Cortex of kidney (tissue), 1 donor: ENCODE data around the gene NPC1.
"Not testable (repeated sequence)": the region's sequence is repeated elsewhere in the genome, so short reads cannot be mapped to it uniquely, and the experiment has no call there.

ENCODE experiments used
- DNase-seq: peaks from one replicate; lab custom pipeline; 2025; lab: John Stamatoyannopoulos, UW

The NPC1 gene

DNA sequence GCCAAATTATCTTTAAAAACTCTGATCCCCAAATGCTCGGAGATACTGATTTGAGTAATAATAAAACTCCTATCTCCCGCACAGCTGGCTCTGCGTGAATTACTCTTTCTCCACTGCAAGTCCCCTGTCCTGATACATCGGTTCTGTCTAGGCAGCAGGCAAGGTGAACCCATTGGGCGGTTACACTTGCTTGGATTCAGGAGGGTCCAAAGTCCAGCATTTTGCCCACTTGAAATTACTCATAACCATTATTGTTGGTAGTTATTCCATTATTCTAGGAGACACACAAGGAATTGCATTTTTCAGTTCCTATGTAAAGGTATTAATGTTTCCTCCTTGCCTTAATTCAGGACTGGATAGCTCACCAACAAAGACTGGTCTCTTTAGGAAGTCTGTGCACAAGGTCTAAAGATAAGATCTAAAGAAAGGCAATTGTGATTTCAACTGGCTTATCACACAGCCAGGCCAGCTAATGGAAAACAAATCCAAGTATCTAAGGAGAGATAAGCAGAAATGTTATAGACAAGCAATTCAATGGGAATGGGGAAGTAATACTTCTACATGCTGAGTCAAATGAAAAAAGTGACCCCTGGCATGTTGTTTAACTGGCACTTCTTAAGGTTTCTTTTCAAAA, 23.2 kb upstream of the NPC1 start:
- DNase-seq, result no peak

DNA sequence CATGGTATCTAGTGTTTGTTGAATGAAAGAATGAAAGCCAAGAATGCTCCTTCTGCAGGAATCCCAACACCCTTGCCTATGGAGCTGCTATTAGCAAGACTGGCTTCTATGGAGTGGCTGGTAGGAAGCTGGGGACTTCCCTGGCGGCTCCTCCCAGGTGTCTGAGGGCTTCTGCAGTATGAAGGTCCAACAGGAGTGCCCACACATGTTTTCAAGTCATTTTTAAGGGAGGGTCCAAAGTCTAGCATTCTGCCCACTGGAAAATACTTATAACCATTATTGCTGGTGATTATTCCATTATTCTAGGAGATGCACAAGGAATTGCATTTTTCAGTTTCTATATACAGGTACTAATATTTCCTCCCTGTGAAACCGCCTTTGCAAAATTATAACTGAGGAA, 21.9 kb upstream of the NPC1 start:
- no peak for DNase-seq

DNA sequence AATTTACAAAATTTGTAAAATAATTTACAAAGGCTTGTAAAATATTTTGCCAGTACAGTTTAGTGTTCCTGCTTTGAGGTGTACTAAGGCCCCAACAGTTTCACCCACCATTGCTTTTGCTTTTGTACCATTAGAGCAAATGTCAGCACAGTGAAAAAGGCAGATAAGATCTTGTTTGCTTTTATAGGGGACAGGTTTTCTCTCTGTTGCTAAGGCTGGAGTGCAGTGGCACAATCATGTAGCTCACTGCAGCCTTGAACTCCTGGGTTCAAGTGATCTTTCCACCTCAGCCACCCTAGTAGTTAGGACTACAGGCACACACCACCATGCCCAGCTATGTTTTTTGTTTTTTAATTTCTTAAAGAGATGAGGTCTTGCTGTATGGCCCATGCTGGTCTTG, 19.6 kb upstream of the NPC1 start:
- DNase-seq, result no peak

DNA sequence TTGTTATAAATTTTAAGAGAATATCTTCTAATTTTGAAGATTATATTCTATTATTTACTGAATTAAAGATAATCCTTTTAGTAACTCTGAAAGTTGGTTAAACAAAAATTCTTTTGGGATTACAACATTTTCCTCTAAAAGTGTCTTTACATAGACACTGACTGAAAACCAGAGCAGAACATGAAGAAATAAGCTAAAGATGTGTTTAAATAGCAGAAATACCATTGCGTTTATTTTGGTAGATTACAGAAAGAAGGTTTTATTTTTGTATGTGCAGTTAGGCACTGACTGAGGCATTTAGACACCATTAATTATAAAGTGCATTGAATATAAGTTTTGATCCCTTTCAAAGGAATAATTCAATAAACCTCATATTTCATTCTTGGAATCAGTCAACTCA, 13.5 kb upstream of the NPC1 start:
- no peak for DNase-seq

DNA sequence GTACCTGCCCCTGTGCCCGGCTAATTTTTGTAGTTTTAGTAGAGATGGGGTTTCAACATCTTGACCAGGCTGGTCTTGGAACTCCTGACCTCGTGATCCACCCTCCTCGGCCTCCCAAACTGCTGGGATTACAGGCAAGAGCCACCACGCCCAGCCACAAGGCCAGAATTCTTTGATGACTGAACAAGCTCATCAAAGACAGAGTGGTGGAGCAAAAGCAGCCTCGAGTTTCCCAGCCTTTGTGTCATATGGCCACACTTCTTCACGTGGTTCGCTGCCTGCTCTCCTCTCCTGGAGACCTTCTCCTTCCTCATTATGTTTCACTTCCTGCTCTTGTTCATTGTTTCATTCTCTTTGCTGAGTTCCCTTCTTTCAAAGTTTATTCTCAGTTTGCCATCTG, 9.9 kb upstream of the NPC1 start:
- no peak for DNase-seq

DNA sequence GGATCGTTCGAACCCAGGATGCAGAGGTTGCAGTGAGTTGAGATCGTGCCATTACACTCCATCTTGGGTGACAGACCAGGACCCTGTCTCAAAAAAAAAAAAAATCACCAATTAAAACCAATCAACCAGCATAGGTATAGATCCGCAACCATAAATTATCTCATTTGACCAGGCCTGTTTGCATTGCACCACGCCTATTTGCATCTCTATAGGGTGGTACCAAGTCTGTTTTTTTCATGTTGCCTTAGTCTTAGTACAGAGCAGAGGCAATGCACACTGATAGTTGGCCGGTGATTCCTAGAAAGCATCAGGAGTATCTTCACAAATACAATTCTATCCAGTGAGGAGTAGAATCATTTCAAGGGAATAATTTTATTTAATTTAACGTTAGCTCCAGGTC, 9.3 kb upstream of the NPC1 start:
- no peak for DNase-seq

DNA sequence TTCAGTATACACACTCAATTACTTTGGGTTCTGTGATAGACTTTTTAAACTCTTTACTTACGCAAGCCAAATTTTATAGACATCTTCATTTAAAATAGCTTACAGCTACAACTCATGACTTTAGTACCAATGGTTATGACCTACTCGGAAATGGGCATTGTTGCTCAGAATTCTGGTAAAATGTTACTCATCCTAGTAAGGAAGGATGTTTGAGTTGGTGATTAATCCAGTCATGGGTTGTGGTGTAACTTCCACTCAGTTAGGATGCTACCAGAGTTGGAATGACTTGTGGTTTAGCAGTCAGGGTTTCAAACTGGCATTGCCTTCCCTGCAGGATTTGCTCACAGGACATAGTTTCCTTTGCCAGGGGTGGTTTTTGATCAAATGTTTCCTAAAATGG, 7.4 kb upstream of the NPC1 start:
- no peak for DNase-seq

DNA sequence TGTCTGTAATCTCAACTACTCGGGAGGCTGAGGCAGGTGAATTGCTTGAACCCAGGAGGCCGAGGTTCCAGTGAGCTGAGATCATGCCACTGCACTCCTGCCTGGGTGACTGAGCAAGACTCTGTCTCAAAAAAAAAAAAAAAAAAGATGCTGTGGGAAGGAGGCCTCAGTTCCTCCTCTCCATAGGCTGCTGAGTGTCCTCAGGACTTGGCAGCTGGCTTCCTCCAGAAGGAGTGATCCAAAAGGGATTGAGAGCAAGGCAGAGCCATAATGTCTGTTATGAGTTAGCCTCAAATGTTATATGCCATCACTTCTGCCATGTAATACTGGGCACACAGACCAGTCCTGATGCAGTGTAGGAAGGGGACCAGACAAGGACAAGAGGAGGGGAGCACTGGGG, 6.6 kb upstream of the NPC1 start:
- no peak for DNase-seq

DNA sequence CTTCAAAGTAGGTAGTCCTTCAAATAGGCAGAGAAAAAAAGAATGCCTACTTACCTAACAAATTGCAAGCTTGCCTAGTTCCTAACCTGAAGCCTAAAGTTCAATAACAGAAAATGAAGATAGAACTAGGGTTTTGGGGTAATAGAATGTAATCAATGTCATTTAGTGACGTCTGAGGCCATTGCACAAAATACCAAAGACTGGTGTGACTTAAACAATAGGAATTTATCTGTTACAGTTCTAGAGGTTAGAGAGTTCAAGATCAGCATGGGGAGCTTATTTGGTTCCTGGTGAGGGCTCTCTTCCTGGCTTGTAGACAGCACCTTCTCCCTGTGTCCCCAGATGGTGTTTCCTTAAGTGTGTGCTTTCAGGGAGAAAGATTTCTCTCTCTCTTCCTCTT, 4.7 kb upstream of the NPC1 start:
- no peak for DNase-seq

DNA sequence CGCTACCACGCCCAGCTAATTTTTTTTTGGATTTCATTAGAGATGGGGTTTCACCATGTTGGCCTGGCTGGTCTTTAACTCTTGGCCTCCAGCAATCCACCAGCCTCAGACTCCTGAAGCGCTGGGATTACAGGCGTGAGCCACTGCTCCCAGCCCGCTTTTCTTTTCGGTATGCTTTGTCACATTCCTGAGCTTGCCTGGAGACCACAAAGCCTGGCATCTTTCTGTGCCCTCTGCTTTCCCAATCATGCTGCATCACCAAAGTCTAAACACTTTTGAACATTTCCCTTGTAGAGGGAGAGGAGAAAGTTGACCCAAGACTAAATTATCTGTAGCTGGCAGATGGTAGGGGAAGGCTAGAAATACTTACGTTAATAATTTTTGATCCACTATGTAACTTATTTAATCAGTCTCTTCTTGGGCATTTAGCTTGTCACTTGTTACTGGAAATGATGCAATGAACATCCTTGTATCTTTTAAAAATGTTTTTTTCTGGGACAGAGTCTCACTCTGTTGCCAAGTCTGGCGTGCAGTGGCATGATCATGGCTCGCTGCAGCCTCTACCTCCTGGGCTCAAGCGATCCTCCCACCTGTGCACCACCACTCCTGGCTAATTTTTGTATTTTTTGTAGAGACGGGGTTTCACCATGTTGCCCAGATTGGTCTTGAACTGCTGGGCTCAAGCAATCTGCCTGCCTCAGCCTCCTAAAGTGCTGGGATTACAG, 2.7 kb upstream of the NPC1 start:
- no peak for DNase-seq

DNA sequence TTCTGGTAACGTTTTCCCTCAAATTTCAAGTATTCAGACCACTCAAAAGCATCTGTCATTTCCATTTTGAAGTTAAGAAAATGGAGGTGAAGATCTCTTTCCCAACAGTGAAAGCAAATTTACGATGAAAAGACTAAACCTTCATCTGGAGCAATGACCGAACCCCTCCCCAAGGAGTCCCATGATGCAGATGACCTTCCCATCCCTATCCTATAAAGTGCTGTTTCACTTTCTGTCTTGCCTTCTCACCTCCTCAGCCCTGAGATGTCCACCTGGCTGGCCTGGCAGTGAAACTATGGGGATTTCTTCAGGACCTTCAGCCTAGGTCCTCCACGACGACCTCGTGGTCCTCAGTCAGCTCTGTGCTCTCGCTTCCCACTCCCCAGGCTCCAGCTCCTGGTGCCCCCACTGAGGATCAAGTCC, 925 bp upstream of the NPC1 start:
- no peak for DNase-seq

DNA sequence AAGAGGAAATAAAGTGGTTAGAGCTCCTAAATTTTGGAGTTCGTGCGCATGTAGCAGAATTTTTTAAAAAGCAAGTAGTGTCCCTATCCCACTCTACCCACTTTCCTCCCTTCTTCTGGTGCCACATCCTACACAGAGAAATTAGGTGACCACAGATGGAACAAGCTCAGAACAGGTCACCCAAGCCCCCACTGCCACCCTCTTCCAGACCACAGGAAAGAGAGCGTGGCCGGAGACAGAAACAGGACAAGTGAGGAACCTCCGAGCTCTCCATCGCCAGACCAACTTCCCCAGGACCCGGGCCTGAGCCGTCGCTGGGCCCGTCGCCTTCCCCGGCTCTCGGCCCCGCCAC, 433 bp downstream of the NPC1 start:
- no peak for DNase-seq

DNA sequence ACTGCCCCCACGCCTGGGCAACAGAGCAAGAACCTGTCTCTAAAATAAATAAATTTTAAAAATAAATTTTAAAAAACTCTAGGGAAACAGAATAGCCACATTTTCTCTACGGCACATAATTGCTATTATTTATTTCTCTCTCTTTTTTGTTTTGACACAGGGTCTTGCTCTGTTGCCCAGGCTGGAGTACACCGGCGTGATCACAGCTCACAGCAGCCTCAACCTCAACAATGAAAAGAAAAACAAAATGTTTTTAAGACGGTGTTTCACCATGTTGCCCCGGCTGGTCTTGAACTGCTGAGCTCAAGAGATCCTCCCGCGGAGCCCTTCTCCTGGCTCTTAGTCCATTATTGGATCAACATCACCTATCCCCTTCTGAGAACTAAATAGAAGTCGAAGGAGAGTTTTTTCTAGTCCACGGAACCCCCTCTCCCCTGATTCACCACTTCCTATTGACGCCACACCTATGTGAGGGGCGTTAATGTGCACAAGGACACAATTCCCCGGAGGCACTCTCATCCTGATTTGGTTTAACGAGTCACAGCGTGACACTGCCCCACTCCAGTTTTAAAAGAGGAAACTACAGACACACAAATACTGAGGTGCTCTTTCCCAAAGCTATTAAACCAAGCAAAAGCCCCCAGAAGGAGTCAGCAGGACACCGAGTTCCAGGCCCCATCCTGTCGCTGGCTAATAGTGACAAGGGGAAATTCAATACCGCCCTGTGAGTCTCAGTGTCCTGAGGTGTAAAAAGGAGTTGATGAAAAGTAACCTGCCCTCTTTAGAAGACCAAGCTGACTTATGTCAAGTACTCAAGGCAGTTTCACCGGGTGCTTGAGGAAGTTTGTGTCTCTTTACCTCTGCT, 1.1 kb downstream of the NPC1 start:
- no peak for DNase-seq

DNA sequence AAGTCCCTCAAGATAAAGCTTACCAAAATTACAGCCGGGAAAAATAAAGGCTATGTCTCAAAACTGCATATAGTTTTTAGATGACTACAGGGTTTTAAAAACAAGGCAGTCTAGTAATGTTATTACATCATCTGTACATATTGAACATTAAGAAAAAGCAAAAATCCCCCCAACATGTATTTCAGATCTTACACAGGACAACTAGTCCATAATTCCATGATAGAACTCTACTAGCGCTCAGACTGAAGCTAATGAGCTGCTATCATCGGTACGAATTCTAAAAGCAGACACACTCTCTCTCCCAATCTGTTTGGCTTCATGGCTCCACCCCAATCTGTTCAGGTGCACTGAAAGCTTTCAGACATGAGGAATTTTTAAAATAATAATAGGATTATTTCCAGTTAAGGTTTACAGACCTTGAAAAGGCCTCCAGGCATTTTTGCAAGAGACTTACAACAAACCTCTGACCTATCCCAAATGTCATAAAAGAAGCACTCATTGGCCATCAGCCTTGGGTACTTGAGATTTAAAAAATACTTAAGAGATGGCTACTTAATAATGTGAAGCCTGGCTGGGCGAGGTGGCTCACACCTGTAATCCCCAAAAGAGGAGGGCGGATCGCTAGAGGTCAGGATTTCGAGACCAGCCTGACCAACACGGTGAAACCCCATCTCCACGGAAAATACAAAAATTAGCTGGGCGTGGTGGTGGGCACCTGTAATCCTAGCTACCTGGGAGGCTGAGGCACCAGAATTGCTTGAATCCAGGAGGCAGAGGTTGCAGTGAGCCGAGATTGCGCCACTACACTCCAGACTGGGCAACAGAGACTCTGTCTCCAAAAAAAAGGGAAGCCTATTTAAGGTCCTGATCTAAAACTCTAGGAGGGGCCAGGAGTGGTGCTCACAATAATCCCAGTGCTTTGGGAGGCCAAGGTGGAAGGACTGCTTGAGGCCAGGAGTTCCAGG, 2.0 kb downstream of the NPC1 start:
- DNase-seq, result no peak

DNA sequence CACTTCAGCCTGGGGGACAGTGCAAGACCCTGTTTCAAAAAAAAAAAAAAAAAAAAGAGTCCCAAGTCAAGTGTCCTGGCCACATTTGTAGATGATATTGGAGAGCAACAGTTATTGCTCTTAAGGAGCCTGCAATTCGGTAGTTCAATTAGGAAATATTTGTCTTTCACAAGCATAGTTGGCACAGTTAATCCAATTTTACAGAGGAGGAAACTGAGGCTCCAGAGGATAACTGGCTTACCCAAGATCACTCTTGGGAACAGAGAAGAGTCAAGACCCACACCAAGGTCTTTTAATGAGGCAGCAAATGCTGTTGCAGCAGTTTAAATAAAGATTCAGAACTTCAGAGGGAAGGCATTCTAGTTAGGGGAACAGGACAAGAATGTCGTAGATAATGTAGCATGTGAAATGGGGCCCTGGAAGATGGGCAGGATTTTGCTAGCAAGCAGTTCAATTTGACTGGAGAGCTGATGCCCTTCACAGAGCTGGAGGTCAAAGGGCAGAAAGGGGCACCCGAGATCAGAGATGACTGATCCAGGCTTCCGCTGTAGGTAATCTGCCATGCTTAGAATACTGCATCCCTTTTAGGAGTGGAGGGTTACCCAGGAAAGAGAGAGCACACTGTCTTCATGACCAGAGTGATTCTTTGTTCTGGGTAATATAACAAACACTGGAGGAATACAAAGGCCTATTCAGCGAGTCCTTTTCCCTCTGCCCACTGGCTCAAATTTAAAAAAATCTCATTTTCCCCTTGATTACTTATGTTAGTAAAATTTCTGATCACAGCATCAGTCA, 3.0 kb downstream of the NPC1 start:
- DNase-seq, result no peak

DNA sequence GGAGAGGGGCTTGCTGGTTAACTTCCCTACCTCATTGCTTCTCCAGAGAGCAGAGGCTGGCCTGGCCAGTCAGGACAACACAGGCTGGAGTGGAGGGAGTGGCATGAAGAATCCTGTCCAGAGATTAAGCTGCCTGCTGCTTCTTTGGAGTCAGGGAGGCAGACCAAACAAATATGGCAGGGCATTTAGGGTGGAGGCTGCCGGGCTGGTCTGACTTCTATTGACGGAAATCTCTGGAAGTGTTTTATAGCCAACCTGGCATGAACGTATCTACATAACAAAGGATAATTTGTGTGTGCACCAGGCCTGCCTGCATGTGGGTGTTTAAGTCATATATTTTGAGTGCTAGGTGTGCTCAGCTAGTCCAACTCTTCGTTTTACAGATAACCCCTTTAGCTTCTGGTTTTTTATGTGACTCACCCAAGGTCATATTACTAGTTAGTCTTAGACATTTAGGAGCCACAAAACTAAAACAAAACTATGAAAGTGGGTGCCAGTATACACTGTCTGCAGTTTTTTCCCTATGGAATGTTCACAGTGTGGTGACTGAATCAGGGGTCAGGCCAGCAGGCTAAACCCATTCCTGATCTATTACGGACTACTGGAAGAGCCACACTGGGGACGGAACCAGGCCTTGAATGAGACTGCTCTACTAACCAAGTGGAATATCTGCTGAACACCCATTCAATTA, 5.5 kb downstream of the NPC1 start:
- DNase-seq, result no peak

DNA sequence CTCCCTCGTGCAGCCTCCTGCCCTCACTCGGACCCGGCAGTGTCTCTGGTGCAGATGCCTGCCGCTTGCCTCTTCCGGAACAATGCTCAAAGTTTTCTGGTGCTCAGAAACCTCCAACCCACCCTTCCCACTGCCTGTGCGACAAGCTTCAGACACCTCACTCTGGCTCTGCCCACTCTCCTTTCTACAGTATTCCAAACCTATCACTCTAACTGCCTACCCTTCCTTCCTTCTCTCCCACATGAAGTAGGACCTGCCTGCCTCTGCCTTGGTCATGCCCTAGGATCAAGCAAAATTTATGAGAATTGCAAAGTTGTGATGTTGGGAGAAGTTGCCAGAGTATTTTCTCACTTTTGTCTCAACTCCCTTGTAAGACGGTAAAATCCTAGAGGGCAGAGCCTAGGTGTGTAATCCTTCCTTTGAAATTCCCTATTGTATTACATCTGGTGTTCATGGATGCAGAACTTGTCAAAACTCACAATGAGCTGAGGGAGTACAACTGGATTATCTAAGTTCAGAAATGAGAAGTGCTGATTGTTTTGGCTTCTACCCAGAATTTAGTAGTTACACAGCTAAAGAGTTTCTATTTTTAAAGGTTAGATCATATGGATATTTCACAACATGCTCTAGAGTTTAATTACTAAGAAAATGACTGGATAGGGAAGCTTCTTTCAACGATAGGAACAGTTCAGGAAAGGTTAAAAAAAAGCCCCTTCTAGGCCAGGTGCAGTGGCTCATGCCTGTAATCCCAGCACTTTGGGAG, 7.2 kb downstream of the NPC1 start:
- DNase-seq, result no peak

DNA sequence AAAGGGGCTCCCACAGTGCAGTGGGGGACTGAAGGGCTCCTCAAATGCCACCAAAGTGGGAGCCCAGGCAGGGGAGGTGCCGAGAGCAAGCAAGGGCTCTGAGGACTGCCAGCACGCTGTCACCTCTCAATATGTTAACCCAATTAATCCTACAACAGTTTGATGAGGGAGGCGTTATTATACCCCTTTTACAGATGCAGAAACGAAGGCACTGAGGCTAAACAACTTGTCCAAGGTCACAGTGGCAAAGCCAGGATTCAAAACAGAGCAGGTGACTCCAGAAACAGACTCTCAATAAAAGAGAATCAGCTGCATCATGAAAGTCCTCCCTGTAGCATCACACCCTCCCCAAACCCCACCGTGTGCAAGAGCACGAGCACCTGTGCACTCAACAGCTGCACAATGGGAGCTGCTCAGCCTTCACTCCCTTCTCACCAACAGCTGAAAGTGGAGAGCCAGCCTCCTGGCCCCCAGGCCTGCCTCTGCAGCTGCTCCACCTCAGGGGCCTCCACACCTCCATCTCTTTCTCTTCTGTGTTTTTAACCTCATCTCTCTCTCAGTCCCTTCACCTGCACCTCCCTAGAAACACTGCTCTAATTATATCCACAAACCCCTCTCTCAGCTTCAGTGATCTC, 8.1 kb downstream of the NPC1 start:
- DNase-seq, result no peak

DNA sequence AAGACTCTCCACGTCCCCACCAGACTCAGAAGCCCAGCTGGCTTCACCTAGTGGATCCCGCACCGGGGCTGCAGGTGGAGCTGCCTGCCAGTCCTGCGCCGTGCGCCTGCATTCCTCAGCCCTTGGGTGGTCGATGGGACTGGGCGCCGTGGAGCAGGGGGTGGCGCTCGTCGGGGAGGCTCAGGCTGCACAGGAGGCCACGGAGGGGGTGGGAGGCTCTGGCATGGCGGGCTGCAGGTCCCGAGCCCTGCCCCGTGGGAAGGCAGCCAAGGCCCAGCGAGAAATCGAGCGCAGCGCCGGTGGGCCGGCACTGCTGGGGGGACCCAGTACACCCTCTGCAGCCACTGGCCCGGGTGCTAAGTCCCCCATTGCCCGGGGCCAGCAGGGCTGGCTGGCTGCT, 8.8 kb downstream of the NPC1 start:
- not testable (repeated sequence) for DNase-seq
